Lung (tissue), 12 donors: Measurements from ENCODE around the gene HES7. TPM values are rescaled to one million over a fixed set of nuclear protein-coding genes. Genes with fewer than 3 reads are reported as not detected.

Source experiments
- ATAC-seq: fragments of 200-7000 bp; cut with Tn5 transposase; one replicate; pipeline ENCODE4 v1.9.1; 2020; ENCODE audit warnings: moderate number of reproducible peaks; ENCODE audit not compliant: insufficient read depth, low FRiP score
- DNase-seq, 3 donors: peaks; one replicate each; pipeline ENCODE4 v3.0.0-alpha.2; 2013 to 2017
- H3K27ac ChIP-seq, 2 donors: one replicate each; pipeline ENCODE4 v1.5.1; 2013; ENCODE audit warnings: mild to moderate bottlenecking in 2 of 2, moderate library complexity in 2 of 2, control low read depth in 1 of 2, inconsistent platforms in 1 of 2, low read depth in 1 of 2, low read length in 1 of 2
- H3K27me3 ChIP-seq, 3 donors: one replicate each; pipeline ENCODE4 v1.5.1; 2013; ENCODE audit warnings: low read length in 2 of 3; ENCODE audit not compliant: control insufficient read depth in 3 of 3, insufficient read depth in 3 of 3
- H3K36me3 ChIP-seq, 4 donors: one replicate each; pipeline ENCODE4 v1.5.1; 2013; ENCODE audit warnings: low read length in 4 of 4, mild to moderate bottlenecking in 1 of 4, moderate library complexity in 1 of 4; ENCODE audit not compliant: control insufficient read depth in 4 of 4, insufficient read depth in 4 of 4
- H3K4me1 ChIP-seq, 5 donors: one replicate each; pipeline ENCODE4 v1.5.1; 2013; ENCODE audit warnings: low read length in 5 of 5, mild to moderate bottlenecking in 2 of 5, moderate library complexity in 1 of 5; ENCODE audit not compliant: control insufficient read depth in 5 of 5, insufficient read depth in 5 of 5
- H3K4me3 ChIP-seq: one replicate; pipeline ENCODE4 v1.5.1; 2013; ENCODE audit warnings: mild to moderate bottlenecking, control low read depth, moderate library complexity
- H3K9ac ChIP-seq, 2 donors: one replicate each; pipeline ENCODE4 v1.5.1; 2013; ENCODE audit warnings: low read length in 2 of 2, control low read depth in 1 of 2; ENCODE audit not compliant: insufficient read depth in 1 of 2
- H3K9me3 ChIP-seq, 4 donors: one replicate each; pipeline ENCODE4 v1.5.1; 2013; ENCODE audit warnings: low read length in 3 of 4, mild to moderate bottlenecking in 1 of 4, moderate library complexity in 1 of 4; ENCODE audit not compliant: control insufficient read depth in 4 of 4, insufficient read depth in 3 of 4
- CTCF ChIP-seq: IDR thresholded peaks from 2 replicates; pipeline ENCODE4 v1.5.1; 2012; ENCODE audit warnings: mild to moderate bottlenecking; ENCODE audit errors: control extremely low read depth, extremely low read depth
- WGBS, 2 donors: extraction: QIAGEN DNeasy Blood & Tissue Kit; methylation state at CpG; one replicate each; pipeline ENCODE4 v1.1.7; 2013; 5-methylcytosine and 5-hydroxymethylcytosine counted together
- polyA plus RNA-seq, 2 donors: library from polyadenylated mRNA; stranded (reverse); fragments of 200-250 nt; gene quantifications; one replicate each; pipeline ENCODE4 v1.2.1, GENCODE V29; 2013
- total RNA-seq, 2 donors: library from RNA; depleted of rRNA in 1 of 2; stranded (reverse); fragments of >200 nt in 1 of 2; gene quantifications; one replicate each; pipeline ENCODE4 v1.2.1, GENCODE V29; 2014 to 2021
- donor health status: control.
- donor health status: control.
- donor health status: Bipolar disorder and iron deficiency.
- donor health status: healthy.
- donor health status: DM: yes; HTN: yes; CAD: no.

HES7 gene
- total and polyA plus RNA-seq, 4 donors = 0.22 to 0.55 (median 0.28) TPM; not detected in 1

- peak overlapping the region; percentile 17 for H3K4me3 ChIP-seq
- peak overlapping the region; percentile 39 to 82 for H3K9ac ChIP-seq
- no peak for TF ChIP-seq CTCF
- no peaks in the 10 kb centered on the region for H3K27me3 ChIP-seq
- H3K4me1 ChIP-seq = peaks cover 10 to 38% (median 21%) of the 10 kb centered on the region in 5 donors
- H3K27ac ChIP-seq = peak overlapping the region; percentile 91 to 93
- no peaks in the 10 kb centered on the region for H3K9me3 ChIP-seq
- WGBS, 2 donors = 7 to 35% methylated on average over 23 to 55 of the region's 55 CpGs
- ATAC-seq (peak; percentile 6), DNase-seq (peak; percentile 61 to 66 (median 63))
- H3K36me3 ChIP-seq = peaks cover 3 to 26% (median 14%) of the 10 kb centered on the region in 4 donors
Measured at GRCh38 chr17:8162997-8163977, 39.4 kb upstream of the HES7 start.

- no peaks in the 10 kb centered on the region for H3K27me3 ChIP-seq
- peak; percentile 84 to 89 (median 87) for DNase-seq
- peaks cover 10 to 38% (median 21%) of the 10 kb centered on the region in 5 donors for H3K4me1 ChIP-seq
Measured at GRCh38 chr17:8162233-8162996, 38.5 kb upstream of the HES7 start, which contains the start of gene VAMP2. Gene VAMP2 (minus strand): TSS chr17:8162948. CDS start chr17:8162879, 69 bp downstream.

More at GRCh38 chr17:8162233-8162996, 38.5 kb upstream of the HES7 start, which contains the start of gene VAMP2:
- H3K9me3 ChIP-seq = no peaks in the 10 kb centered on the region
- peak within 1 kb of the TSS; percentile 99 for H3K4me3 ChIP-seq
- TF ChIP-seq CTCF = no peak
- peak within 1 kb of the TSS; percentile 84 to 91 for H3K9ac ChIP-seq
- peaks cover 3 to 26% (median 14%) of the 10 kb centered on the region in 4 donors for H3K36me3 ChIP-seq
- ATAC-seq = peak; percentile 72
- 0 to 1% methylated on average over 51 to 75 of the region's 75 CpGs for WGBS, 2 donors
- H3K27ac ChIP-seq = peak within 1 kb of the TSS; percentile 93 to 100
